Thyroid gland (tissue), 4 donors: Measurements from ENCODE around the gene UFD1. TPM values are rescaled to one million over a fixed set of nuclear protein-coding genes. Genes with fewer than 3 reads are reported as not detected.

Experiments
- DNase-seq, 2 donors: peaks; one replicate each; pipeline ENCODE4 v3.0.0-alpha.2; 2019
- H3K27ac ChIP-seq, 3 donors: fragments of 200-600 bp; sonication (generic); 1 replicate in 2 of 3; 2 replicates in 1 of 3; pipeline ENCODE4 v1.5.1; 2016 to 2019; ENCODE audit warnings: mild to moderate bottlenecking in 1 of 3, moderate library complexity in 1 of 3
- H3K27me3 ChIP-seq: fragments of 200-600 bp; sonication (generic); one replicate; pipeline ENCODE4 v1.5.1; 2019
- H3K36me3 ChIP-seq, 2 donors: fragments of 200-600 bp; sonication (generic); one replicate each; pipeline ENCODE4 v1.5.1; 2016 to 2019
- H3K4me1 ChIP-seq, 2 donors: fragments of 200-600 bp; sonication (generic); one replicate each; pipeline ENCODE4 v1.5.1; 2017 to 2019
- H3K4me3 ChIP-seq, 3 donors: fragments of 200-600 bp; sonication (generic); replicated peaks in 1 of 3; 1 replicate in 2 of 3; 2 replicates in 1 of 3; pipeline ENCODE4 v1.5.1; 2016; ENCODE audit warnings: mild to moderate bottlenecking in 1 of 3
- H3K9me3 ChIP-seq: fragments of 200-600 bp; sonication (generic); one replicate; pipeline ENCODE4 v1.5.1; 2017
- CTCF ChIP-seq, 6 experiments: fragments of 200-600 bp in 3 of 6; fragments of 450-650 bp in 3 of 6; sonication (generic) in 3 of 6; IDR thresholded peaks; one replicate each; pipeline ENCODE4 v1.5.1; 2016 to 2019; ENCODE audit warnings: antibody characterized with exemption in 6 of 6, mild to moderate bottlenecking in 2 of 6, inconsistent platforms in 1 of 6, moderate library complexity in 1 of 6
- POLR2A ChIP-seq, 2 donors: fragments of 450-650 bp; IDR thresholded peaks; one replicate each; pipeline ENCODE4 v1.6.1; 2017; ENCODE audit warnings: antibody characterized with exemption in 2 of 2, mild to moderate bottlenecking in 2 of 2, moderate library complexity in 1 of 2
- WGBS, 2 donors: methylation state at CpG; one replicate each; pipeline ENCODE4 v1.1.5; 2017; 5-methylcytosine and 5-hydroxymethylcytosine counted together
- intact Hi-C: fragments of 100-400 bp; cut with DNase I; formaldehyde crosslinking; loops from one replicate; pipeline ENCODE4 v1.15.1; 2023
- total RNA-seq, 4 donors: library from RNA; depleted of rRNA; stranded (reverse); fragments of >200 nt; gene quantifications; one replicate each; pipeline ENCODE4 v1.2.3, GENCODE V29; 2016

Gene UFD1
- total RNA-seq, 4 donors from 2014 or later, result 29.3 to 52.7 (median 44.2) TPM

GRCh38 chr22:19430890-19431541 lies 48.0 kb downstream of the UFD1 start:
- intact Hi-C loops, result loop anchor here (5.0 to 10.0 kb wide), 3 partner anchors 76 to 286 kb away; partner anchors contain the start of genes ESS2 and SLC25A1
- DNase-seq, result peak; percentile 36 to 39

GRCh38 chr22:19429950-19430889 lies 48.8 kb downstream of the UFD1 start:
- WGBS, 2 donors, result 11 to 12% methylated on average over 9 to 10 of the region's 12 CpGs
- H3K27me3 ChIP-seq, result no peaks in the 10 kb centered on the region
- no peaks in the 10 kb centered on the region for H3K9me3 ChIP-seq
- H3K36me3 ChIP-seq, result peaks cover 0 to 5% of the 10 kb centered on the region in 2 donors
- no peak for TF ChIP-seq CTCF (IDR thresholded peaks at IDR 0.05)
- peak in 1 of 2 donors; percentile 62 for TF ChIP-seq POLR2A (IDR thresholded peaks at IDR 0.05)
- intact Hi-C loops, result loop anchor here (5.0 to 10.0 kb wide), 3 partner anchors 75 to 285 kb away; partner anchors contain the start of genes ESS2 and SLC25A1
- DNase-seq, result peak; percentile 61 to 74
- peak overlapping the region; percentile 19 to 91 (median 76) for H3K4me3 ChIP-seq
- H3K27ac ChIP-seq, result peak overlapping the region; percentile 80 to 98 (median 89)
- peaks cover 53 to 60% of the 10 kb centered on the region in 2 donors for H3K4me1 ChIP-seq

More at GRCh38 chr22:19430890-19431541, 48.0 kb downstream of the UFD1 start:
- peak overlapping the region; percentile 19 to 91 (median 76) for H3K4me3 ChIP-seq
- H3K27ac ChIP-seq, result peak overlapping the region; percentile 80 to 98 (median 89)
- peaks cover 0 to 11% of the 10 kb centered on the region in 2 donors for H3K36me3 ChIP-seq
- 0 to 2% methylated on average over 5 to 17 of the region's 53 CpGs for WGBS, 2 donors
- TF ChIP-seq POLR2A (IDR thresholded peaks at IDR 0.05) (no peak), CTCF (IDR thresholded peaks at IDR 0.05) (no peak)
- no peaks in the 10 kb centered on the region for H3K9me3 ChIP-seq
- H3K4me1 ChIP-seq, result peaks cover 45 to 52% of the 10 kb centered on the region in 2 donors
- no peaks in the 10 kb centered on the region for H3K27me3 ChIP-seq

- TF ChIP-seq POLR2A (IDR thresholded peaks at IDR 0.05) (no peak), CTCF (IDR thresholded peaks at IDR 0.05) (no peak)
- no peaks in the 10 kb centered on the region for H3K36me3 ChIP-seq
- DNase-seq, result no peak
- H3K4me3 ChIP-seq, result no peak overlapping the region
- H3K4me1 ChIP-seq, result peaks cover 88 to 92% of the 10 kb centered on the region in 2 donors
- H3K27ac ChIP-seq, result peak overlapping the region; percentile 69 to 91 (median 82)
- 76 to 77% methylated on average over 3 of the region's 3 CpGs for WGBS, 2 donors
- no peaks in the 10 kb centered on the region for H3K9me3 ChIP-seq
- no peaks in the 10 kb centered on the region for H3K27me3 ChIP-seq
- intact Hi-C loops, result no loop called here
Measured at GRCh38 chr22:19424186-19424500, 54.9 kb downstream of the UFD1 start.

GRCh38 chr22:19422440-19423301 lies 56.3 kb downstream of the UFD1 start:
- 43 to 45% methylated on average over 11 of the region's 11 CpGs for WGBS, 2 donors
- intact Hi-C loops, result no loop called here
- Histone ChIP-seq H3K27me3 (no peaks in the 10 kb centered on the region), H3K27ac (peak overlapping the region; percentile 38 to 91 (median 82)), H3K36me3 (no peaks in the 10 kb centered on the region), H3K9me3 (no peaks in the 10 kb centered on the region), H3K4me3 (no peak overlapping the region), H3K4me1 (peaks cover 77 to 82% of the 10 kb centered on the region in 2 donors)
- DNase-seq, result no peak
- TF ChIP-seq CTCF (IDR thresholded peaks at IDR 0.05) (no peak), POLR2A (IDR thresholded peaks at IDR 0.05) (no peak)
